ENCODE measurements around the gene RPRD1B.

RPRD1B gene

DNA sequence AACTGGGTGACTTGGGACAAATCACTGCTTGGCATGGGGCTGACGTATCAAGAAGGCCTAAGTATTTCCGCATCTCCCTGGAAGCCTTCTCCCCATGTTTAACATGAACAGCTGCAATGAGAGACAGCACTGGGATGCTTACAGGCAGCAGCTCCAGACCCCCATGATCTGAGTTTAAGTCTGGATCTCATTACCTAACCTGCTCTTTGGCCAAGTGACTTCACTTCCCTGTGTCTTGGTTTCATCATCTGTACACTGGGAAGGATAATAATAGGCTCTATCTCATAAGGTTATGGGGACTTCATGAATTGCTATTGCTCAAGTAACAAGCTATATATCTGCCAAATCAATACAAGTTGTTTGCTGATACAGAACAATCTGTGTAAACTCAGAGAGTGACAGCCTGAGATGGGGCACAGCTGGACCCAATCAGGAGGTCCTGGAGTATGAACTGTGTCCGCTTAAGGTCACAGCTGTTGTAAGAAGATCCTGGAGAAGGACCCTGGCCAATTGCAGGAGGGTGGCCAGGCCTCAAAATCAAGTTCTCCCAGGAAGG is 75.5 kb downstream of the RPRD1B start:
- DNase-seq = no peak

- DNase-seq = no peak
Measured at GRCh38 chr20:38109591-38110524, 76.3 kb downstream of the RPRD1B start.

DNA sequence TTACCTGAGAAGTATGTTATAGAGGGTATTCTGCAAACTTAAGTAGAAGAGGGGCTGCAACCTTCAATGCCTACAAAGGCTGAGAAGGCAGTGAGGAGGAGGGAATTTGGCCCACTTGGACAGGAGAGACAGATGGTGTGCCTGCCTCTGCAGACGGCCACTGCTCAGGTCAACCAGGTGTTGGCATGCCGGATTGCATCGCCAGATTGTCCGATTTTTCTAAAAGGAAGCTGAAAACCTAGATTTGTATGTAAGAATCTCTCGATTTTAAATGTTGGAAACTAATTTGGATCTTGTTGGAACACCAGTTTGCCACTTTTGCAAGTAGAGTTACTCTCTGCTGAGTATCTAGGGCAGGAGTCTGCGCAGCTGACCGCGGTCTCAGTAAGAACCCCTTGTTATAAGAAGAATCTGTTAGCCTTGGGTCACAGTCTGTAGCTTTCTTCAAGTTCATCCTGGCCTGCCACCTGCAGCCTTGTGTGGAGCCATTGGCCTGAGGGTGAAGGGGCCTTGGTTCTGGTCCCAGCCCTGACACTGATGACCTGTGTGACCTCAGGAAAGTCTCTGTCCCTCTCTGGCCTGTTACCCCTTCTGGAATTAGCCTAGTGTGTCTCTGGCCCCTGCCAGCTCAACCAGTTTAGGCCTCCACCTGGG is 77.1 kb downstream of the RPRD1B start:
- no peak for DNase-seq

- no peak for DNase-seq
Measured at GRCh38 chr20:38111366-38112232, 78.1 kb downstream of the RPRD1B start.

DNA sequence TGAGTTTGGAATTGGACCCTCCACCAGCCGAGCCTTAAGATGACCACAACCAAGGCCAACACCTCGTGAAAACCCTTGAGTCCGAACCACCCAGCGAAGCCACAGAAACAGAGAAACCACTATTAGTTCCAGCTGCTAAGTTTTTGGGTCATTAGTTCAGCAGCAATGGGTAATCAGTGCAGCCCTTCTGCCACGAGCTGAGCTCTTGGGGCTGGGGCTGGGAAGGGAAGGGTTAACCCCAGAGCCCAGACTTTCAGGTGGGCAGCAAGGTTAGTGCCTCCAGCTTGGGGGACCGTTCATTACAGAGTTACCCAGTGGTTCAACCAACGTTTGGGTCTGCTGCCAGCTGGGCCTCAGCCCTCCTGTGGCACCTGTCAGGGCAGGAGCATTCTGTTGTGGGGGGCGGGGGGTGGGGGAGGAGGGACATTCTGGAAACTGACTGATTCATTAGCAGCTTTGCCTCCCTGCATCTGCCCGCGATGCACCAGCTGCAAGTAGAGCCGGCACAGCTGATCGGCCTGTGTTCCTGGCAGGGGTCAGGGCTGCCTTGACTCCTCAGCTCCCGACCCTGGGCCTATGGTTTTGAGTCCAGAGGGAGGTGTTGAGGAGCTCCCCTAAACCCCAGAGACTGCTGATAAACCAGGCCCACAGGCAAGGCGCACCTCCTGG is 78.8 kb downstream of the RPRD1B start:
- no peak for DNase-seq

- no peak for DNase-seq
Measured at GRCh38 chr20:38112930-38113294, 79.4 kb downstream of the RPRD1B start.

DNA sequence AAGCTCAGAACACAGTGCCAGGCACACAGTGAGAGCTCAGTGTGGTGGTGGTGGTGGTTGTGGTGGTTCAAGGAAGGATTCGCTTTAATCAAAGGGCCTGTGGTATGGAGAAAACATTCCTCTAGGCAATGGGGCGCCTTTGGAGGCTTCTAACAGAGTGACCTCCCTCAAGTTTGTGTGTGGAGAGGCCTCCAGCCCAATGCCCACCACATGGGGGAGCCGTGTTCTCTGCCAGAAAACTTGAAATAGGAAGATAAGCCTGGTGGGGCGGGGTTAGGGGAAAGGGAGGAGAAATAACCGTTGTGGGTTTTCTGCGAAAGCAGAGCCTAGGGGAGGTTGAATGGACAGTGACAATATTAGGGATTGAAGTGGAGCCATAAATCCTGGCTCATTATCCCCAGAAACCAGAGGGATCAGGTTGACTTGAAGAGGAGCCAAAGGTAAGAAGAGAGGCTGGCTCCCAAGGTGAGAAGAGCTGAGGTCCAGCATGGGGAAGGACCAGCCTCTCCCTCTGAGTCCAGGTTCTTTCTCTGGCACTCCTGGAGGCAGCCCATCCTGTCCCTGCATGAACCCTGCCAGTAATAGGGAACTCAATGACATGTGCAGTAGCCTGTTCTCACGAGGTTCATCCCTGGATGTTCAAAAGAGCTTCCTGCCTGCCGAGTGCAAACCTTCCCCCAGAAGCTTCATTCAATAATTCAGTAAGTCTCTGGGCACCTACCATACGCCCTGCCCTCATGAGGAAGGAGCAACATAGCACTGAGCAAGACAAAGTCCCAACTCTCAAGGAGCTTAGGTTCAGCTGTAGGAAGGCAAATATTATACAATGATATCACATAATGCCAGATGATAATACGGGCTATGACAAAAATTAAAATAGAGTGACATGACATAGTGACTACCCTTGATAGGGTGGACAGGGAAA is 80.1 kb downstream of the RPRD1B start:
- no peak for DNase-seq

- DNase-seq = no peak
Measured at GRCh38 chr20:38114353-38114791, 80.8 kb downstream of the RPRD1B start.

GRCh38 chr20:38115205-38115604 is 81.7 kb downstream of the RPRD1B start:
- DNase-seq = no peak

DNA sequence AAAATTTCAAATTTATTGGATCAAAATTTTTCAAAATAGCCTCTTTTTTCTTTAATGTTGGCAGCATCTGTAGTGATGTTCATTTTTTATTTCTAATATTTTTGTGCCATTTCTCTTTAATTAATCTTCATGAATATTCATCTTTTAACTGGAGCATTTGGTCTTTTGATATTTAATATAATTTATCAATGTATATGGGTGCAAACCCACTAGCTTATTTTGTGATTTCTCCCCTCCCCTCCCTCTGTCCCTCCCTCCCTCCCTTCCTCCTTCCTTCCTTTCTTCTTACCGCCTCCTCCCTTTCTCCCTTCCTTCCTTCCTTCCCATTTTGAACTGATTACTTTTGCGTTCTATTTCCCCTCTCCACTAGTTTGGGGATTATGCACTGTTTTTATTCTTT is 82.3 kb downstream of the RPRD1B start:
- DNase-seq = no peak

GRCh38 chr20:38116409-38117165 is 83.0 kb downstream of the RPRD1B start:
- no peak for DNase-seq

DNA sequence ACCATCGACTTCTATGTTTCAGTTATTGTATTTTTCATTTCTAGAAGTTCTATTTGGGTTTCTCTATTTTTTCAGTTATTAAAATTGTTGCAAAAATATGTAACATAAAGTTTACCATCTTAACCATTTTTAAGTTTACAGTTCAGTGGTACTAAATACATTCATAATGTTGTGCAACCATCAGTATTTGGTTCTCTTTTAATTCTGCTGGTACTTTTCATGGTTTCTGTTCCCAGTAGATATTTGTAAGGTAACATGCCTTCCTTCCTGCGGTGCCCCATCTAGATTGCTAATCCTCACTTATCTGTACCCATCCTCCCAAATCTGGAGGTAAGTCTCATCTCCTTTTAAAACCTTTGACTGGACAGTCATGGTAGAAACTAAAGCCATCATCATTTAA is 83.7 kb downstream of the RPRD1B start:
- no peak for DNase-seq

- DNase-seq = no peak
Measured at GRCh38 chr20:38117635-38118034, 84.1 kb downstream of the RPRD1B start.

DNA sequence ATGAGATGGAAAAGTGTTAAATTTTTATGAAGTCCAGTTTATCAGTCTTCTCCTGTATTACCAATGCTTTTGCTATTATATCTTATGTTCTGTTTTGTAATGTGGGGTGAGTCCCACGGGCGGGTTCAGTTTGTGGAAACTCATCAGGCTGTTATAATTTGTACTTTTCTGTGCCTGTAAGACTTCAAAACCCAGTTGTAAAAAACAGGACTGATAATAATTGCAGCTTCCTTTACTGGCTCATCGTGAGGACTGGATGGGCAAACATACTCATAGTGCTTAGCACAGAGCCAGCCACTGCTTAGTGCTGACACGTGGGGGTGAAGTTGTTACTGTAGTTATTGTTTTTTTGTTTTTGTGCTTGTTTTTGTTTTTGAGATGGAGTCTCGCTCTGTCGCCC is 85.9 kb downstream of the RPRD1B start:
- DNase-seq = no peak

GRCh38 chr20:38120625-38120988 is 87.1 kb downstream of the RPRD1B start:
- DNase-seq = no peak

DNA sequence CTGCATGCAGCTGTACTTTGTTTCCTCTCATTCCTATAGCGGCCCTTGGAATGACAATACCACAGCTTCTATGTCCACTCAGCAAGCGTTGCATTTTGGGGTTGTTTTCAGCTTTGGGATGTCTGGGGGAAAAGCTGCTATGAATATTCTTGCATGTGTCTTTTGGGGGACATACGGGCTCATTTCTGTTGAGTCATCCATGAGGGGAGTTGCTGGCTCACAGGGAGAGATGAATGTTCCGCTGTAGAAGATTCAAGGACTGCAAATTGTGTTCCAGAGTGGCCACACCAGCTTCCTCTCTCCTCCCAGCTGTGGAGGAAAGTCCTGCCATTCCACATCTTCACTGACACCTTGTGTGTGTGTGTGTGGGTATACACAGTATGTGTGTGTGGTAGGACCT is 88.2 kb downstream of the RPRD1B start:
- no peak for DNase-seq

GRCh38 chr20:38123021-38123587 is 89.6 kb downstream of the RPRD1B start:
- no peak for DNase-seq

GRCh38 chr20:38125157-38126056 is 91.9 kb downstream of the RPRD1B start:
- DNase-seq = no peak
